Right lobe of liver (tissue), 4 donors: ENCODE measurements around the gene ERBB4.

Experiments used
- CTCF ChIP-seq, 4 donors: fragments of 200-600 bp in 3 of 4; fragments of 450-650 bp in 1 of 4; IDR thresholded peaks; one replicate each; pipeline versions ENCODE4 v1.5.1 to v1.8.0; 2016 to 2022; ENCODE audit warnings: antibody characterized with exemption in 4 of 4, mild to moderate bottlenecking in 2 of 4
- POLR2A ChIP-seq: fragments of 450-650 bp; IDR thresholded peaks from one replicate; pipeline ENCODE4 v1.6.1; 2017; ENCODE audit warnings: antibody characterized with exemption, mild to moderate bottlenecking
- donor health status: DM: no; HTN: no; CAD: no.
- donor health status: DM: no; HTN: no; CAD: no.
- donor health status: DM: no; HTN: yes; CAD: no.

GRCh38 chr2:212242724-212243123 lies 295.9 kb downstream of the ERBB4 start:
- TF ChIP-seq CTCF (IDR thresholded peaks at IDR 0.05) = no peak
- TF ChIP-seq POLR2A = no peak
